ENCODE results near the gene PTPRT.

- TF ChIP-seq, protein P1, sequence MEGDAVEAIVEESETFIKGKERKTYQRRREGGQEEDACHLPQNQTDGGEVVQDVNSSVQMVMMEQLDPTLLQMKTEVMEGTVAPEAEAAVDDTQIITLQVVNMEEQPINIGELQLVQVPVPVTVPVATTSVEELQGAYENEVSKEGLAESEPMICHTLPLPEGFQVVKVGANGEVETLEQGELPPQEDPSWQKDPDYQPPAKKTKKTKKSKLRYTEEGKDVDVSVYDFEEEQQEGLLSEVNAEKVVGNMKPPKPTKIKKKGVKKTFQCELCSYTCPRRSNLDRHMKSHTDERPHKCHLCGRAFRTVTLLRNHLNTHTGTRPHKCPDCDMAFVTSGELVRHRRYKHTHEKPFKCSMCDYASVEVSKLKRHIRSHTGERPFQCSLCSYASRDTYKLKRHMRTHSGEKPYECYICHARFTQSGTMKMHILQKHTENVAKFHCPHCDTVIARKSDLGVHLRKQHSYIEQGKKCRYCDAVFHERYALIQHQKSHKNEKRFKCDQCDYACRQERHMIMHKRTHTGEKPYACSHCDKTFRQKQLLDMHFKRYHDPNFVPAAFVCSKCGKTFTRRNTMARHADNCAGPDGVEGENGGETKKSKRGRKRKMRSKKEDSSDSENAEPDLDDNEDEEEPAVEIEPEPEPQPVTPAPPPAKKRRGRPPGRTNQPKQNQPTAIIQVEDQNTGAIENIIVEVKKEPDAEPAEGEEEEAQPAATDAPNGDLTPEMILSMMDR (IDR thresholded peaks at IDR 0.05) = no peak
- TF ChIP-seq REST (IDR thresholded peaks at IDR 0.05; ENCODE audit: insufficient read depth in 1 of 2, low read depth in 2 of 2, low read length in 1 of 2) (no peak), POLR2AphosphoS5 (IDR thresholded peaks at IDR 0.05; ENCODE audit: low read depth, low read length) (no peak), TCF7L2 (IDR thresholded peaks at IDR 0.05; ENCODE audit: low read depth, low read length) (no peak)
These were observed 157.2 kb downstream of the PTPRT start for GRCh38 chr20:43032459-43032858.

Data from Panc1 (cell line).